T-helper 1 cell treated with Interleukin-12 subunit alpha and Interleukin-12 subunit beta and Interleukin-4 antibody, amounts not matched to agents 30 ng/mL and 1 ng/mL, for 36 hours (primary cell): ENCODE measurements around the gene PRKAR1B. TPM values are rescaled to one million over a fixed set of nuclear protein-coding genes. Genes with fewer than 3 reads are reported as not detected.

Source experiments
- intact Hi-C: fragments of 100-400 bp; cut with micrococcal nuclease; formaldehyde crosslinking; loops from one replicate; pipeline ENCODE4 v1.15.1; 2024
- total RNA-seq: library from RNA; stranded (reverse); gene quantifications from 2 replicates; pipeline ENCODE4 v1.2.3, GENCODE V29; 2022

PRKAR1B gene
- total RNA-seq, 1 donor from 2014 or later: 25.2 TPM

DNA sequence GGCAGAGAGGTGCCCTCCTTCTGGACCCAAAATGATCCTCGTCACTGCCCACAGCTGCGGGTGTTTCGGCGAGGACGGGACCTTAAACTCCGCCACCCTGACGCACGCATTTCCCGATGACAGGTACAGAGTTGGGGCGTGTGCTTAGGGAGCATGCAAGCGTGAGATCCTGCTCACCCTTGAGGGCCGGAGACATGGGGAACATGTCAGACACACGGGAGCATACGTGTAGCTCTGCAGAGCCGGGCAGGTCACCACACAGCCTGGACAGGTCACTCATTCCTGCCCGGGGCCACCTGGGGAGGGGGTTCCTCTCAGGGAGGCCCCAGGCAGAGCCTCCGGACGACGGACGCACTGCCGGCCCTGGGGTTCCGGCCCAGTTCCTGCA lies 149.8 kb downstream of the PRKAR1B start:
- intact Hi-C loops: no loop called here

DNA sequence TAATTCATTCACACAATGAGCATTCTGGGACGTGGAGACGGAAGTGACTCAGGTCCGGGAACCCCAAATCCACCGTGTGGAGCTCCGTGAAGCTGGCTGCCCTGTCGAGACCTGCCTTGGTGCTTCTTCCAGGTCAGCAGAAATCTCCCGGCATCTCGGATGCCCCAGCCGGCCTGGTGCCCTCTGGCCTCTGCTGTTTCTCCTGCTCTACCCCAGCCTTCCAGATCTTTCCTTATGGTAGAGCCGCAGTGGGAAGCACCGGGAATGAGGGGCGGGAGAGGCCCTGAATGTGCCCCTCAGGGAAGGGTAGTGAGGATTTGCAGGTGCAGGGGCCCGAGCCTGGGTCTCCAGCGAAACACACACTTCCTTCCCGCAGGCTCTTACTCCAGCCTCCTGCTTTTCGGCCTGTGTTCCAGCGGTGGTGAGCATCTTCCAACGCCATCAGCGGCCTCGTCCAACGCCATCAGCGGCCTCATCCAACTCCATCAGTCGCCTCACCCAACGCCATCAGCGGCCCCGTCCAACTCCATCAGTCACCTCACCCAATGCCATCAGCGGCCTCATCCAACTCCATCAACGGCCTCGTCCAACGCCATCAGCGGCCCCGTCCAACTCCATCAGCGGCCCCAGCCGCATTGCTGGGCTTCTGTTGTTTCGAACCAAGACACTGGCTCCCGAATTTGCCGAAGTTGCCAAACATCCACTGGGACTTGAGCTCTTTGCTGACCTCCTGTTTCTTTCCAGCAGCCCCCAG lies 150.4 kb downstream of the PRKAR1B start:
- intact Hi-C loops: no loop called here

DNA sequence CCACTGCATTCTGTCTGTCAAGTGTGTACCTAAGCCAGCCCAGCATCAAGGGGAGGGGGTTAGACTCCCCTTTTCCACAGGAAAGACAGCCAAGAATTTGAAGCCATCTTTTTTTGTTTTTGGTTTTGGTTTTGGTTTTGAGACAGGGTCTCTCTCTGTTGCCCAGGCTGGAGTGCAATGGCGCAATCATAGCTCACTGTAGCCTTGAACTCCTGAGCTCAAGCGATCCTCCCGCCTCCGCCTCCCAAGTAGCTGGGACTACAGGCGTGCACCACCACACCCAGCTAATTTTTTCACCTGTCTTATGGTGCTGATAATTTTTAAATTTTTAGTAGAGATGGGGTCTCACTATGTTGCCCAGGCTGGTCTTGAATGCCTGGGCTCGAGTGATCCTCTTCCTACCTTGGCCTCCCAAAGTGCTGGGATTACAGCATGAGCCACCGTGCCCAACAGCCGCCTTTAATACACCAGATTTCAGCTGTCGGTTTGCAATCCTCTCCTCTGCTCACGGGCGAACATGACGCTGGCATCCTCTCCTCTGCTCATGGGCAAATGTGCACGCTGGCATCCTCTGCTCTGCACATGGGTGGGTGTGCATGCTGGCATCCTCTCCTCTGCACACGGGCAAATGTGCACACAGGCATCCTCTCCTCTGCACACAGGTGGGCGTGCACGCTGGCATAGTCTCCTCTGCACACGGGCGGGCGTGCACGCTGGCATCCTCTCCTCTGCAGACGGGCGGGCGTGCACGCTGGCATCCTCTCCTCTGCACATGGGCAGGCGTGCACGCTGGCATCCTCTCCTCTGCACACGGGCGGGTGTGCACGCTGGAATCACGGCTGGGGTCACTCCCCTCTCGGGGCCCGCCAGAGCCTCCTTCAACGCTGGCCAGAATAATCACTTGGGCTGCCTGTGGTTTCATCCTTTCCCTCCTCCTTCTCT lies 151.4 kb downstream of the PRKAR1B start:
- intact Hi-C loops: no loop called here

- intact Hi-C loops: no loop called here
These were observed 152.3 kb downstream of the PRKAR1B start for GRCh38 chr7:574661-575395.

DNA sequence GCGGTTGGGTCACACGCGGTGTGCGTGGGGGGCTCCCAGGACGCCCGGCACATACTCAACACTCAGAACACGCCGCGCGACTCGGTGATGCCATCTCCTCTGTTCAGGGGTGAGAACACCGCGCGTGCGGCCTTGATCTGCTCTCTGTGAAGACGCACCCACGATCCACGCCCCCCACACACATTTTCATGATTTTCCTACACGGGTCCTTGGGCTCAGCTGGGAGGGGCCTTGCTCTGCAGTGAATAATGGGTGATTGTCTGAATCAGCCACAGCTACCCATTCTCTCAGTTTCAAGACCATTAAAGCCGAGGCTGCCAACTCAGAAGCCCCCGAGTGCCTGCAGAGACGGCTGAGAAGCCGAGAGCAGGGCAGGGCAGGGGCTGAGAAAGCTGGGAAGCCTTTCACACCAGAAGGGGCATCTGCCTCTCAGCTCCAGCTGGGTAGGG lies 153.1 kb downstream of the PRKAR1B start:
- intact Hi-C loops: no loop called here

DNA sequence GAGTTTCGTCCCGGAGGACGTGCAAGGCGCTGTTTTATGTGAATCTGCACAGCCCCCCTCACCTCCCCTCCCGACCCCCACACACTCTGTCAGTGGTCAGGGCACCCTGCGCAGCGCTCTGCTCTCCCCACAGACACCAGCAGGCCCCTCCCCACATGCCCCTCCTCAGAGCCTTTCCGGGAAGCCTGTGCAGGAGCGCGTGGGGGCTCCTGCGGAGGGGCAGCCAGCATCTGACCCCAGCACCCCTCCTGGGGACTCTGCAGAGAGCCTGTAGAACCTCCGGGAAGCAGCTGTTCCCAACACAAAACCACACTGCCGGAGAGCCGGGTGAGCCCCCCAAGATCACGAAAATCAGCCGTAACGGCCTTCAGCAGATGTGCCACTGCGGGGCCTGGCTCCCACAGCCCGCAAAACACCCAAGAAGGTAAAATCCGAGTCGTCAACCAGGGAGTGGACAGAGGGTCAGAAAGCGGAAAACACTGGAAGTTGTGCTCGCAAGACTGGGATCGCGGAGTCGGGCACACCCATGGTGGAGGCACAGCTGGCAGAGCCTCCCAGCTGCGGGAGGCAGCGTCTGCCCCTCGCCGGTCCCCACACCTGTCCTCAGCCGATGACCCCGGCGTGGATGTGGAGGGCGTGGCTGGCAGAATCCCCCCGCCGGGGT lies 153.7 kb downstream of the PRKAR1B start:
- intact Hi-C loops: no loop called here

GRCh38 chr7:572416-573268 lies 154.4 kb downstream of the PRKAR1B start:
- intact Hi-C loops: no loop called here

DNA sequence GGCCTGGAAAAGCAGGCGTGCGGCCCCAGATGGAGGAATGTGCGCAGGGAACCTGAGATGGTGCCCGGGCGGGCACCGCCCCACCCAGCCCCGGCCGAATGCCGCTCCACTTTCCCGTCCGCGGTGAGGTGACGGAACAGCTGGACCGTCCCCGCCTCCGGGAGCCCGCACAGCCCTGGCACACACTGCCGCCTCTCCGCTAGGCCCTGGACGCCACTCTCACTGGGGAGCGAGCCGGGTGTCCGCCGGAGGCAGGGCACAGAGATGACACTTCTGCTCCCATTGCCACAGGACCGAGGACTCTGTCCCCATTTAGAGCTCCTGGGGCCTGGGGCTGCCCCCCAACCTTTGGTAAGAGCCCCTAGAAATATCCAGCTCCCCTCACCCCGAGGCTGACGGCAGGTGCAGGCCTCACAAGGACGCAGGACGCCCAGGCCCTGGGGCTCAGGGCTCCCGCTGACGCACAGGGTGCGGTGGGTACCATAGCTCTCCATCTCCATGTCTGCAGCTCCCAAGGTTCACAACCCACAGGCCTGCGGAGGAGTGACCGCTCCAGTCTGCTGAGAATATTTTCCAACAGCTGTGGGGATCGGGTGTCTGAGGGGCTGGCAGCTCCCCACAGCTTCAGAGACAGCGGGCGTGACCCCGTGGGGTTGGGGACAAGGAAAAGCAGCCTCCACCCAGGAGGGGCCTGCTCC lies 155.2 kb downstream of the PRKAR1B start:
- intact Hi-C loops: no loop called here

- intact Hi-C loops: no loop called here
These were observed 155.9 kb downstream of the PRKAR1B start for GRCh38 chr7:571096-571717.

DNA sequence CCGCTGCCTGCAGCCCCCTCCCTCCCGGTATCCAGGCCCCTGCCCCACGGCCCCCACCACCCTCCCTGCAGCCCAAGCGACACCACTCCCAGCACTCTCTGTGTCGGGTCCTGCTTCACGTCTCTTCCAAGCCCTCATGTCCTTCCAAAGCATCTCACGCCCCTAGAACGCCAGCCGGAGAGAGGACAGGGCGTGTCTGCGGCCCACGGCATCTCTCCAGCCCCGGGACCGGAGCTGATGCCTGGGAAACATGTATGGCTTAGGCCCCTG lies 156.3 kb downstream of the PRKAR1B start:
- intact Hi-C loops: no loop called here

DNA sequence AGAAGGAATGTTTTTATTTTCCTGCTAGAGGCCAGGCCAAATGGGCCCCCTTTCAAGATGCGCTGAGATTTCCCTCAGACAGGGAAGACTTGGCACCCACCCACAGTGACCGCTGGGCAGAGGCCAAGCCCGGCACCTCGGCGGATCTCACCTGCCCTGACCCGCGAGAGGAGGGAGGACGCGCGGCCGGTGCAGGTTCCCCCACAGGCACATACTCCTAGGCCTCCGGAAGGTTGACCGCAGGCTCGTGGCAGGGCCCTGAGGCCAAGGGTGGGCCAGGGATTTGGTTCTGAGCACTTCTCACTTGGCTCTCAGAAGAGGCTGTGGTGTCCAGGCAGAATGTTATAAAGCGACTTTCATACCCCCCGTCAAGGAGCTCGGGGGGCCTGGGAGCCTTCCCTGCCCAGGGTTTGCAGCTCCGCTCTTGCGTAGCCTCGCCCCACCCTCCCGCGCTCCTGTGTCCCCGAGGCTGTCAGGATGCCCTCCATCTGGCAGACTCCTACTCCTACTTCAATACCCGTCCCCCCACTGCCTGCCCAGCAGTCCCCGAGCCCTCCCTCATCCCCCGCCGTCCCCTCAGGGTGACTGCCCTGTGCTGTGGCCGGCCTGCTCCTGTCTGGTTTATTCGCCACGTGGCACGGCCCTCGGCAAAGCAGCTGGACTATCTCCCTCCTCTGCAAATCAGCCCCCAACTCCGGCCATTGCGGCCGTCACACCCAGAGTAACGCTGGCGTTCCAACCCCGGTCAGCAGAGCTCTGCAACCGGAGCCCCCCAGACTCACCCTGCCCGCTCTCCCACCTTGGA lies 156.9 kb downstream of the PRKAR1B start:
- intact Hi-C loops: no loop called here

DNA sequence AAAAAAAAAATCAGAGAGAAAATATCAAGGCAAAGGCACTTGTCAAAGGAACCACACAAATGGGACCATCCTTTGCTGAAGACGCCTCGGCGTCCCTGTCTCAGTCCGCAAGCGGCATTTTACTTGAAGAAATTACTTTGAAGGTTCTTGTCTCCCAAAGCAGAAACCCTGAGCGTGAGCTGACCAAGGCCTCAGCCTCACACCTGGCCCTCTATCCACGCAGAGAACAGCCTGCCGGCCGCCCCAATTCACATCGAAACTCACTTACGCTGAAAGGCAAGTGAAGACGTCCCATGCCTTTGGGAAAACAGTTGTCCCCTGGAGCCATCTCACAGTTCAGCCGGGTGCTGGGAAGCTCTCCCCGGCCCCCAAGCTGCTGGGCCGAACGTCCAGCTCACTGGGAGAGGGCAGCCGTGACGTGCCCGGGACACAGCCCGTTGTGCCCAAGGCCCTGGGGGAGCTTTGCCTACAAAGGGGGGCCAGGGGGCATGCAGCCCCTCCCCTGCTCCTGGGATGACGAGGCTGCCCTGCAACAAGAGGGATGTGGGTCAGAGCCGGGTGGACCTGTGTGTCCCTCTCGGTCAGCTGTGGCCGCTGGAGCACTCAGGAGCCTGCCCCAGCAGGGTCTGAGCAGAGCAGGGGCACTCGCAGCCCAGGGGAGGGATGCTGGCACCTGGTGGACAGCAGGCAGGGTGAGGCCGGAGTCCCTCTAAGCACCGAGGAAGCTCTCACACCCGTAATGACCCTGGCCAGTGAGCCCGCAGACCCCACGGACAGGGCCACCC lies 157.8 kb downstream of the PRKAR1B start:
- intact Hi-C loops: no loop called here

DNA sequence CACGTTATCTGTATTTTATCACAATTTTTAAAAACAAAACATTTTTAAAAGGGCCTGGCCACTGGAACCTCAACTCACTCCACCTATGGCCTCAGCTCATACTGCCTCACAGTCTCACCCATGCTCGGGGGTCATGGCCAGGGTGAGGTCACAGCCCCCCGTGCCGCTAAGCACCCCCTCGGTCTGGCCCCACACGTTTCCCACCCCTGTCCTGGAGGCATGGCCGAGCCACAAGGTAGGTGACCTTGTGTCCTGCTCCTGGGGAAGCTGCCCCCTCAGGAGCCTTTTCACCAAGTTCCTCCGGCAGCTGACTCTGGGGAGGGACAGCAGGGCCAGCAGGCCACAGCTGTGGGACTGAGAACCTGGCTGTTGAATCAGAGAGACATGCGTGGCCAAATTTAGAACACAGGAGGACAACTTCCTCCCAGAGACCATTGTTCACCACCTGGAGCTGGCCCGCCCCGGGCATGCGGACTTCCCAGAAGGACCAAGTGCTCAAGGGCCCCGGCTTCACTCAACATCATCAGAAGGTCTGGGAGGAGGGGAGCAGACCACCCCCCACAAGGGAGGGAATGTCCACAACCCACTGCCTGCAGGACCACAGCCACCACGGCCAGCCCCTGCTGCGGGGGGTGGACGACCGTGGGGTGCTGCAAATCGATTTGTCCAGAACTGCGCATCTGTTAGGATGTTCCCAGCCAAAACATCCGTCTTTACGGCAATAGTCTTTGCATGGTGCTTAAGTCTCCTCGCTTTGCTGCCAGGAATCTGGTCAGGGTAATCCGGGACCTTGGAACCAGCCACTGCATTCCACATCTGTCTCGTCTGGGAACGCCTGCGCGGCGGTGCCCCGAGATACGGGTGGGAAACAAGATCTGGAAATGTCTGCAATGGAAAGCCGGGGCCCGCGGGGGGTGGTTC lies 158.8 kb downstream of the PRKAR1B start:
- intact Hi-C loops: no loop called here

DNA sequence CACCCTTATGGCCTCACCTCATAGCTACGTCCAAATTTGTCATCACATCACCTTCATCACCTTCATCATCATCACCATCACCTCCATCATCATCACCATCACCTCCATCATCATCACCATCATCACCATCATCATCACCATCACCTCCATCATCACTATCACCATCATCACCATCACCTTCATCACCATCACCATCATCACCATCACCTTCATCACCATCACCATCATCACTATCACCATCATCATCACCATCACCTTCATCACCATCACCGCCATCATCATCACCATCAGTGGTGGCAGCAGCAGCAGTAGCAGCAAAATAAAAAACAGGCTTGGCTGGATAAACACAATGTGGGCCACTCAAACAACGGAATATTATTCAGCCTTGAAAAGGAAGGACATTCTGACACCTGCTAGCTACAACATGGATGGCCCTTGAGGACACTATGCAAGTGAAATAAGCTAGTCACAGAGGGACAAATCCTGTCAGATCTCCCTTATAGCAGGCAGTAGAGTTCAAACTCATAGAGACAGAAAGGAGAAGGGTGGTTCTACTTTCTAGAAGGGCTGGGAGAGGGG lies 159.7 kb downstream of the PRKAR1B start:
- intact Hi-C loops: no loop called here

GRCh38 chr7:566100-566499 lies 161.0 kb downstream of the PRKAR1B start:
- intact Hi-C loops: no loop called here

- intact Hi-C loops: no loop called here
These were observed 162.8 kb downstream of the PRKAR1B start for GRCh38 chr7:564176-564865.
